A549 treated with Hydrocortisone at 1 μM for 4 hours (cell line): Measurements from ENCODE around the gene CAPRIN2. TPM values are rescaled to one million over a fixed set of nuclear protein-coding genes. Genes with fewer than 3 reads are reported as not detected.

Source experiments
- total RNA-seq: library from RNA; stranded (reverse); fragments of 200-300 nt; extraction: Qiagen RNA extraction; gene quantifications from 5 replicates; pipeline ENCODE4 v1.2.3, GENCODE V29; 2022

CAPRIN2 gene, protein sequence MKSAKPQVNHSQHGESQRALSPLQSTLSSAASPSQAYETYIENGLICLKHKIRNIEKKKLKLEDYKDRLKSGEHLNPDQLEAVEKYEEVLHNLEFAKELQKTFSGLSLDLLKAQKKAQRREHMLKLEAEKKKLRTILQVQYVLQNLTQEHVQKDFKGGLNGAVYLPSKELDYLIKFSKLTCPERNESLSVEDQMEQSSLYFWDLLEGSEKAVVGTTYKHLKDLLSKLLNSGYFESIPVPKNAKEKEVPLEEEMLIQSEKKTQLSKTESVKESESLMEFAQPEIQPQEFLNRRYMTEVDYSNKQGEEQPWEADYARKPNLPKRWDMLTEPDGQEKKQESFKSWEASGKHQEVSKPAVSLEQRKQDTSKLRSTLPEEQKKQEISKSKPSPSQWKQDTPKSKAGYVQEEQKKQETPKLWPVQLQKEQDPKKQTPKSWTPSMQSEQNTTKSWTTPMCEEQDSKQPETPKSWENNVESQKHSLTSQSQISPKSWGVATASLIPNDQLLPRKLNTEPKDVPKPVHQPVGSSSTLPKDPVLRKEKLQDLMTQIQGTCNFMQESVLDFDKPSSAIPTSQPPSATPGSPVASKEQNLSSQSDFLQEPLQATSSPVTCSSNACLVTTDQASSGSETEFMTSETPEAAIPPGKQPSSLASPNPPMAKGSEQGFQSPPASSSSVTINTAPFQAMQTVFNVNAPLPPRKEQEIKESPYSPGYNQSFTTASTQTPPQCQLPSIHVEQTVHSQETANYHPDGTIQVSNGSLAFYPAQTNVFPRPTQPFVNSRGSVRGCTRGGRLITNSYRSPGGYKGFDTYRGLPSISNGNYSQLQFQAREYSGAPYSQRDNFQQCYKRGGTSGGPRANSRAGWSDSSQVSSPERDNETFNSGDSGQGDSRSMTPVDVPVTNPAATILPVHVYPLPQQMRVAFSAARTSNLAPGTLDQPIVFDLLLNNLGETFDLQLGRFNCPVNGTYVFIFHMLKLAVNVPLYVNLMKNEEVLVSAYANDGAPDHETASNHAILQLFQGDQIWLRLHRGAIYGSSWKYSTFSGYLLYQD
- 19.4 to 34.0 TPM (median 29.3 TPM) in 5 replicates for total RNA-seq

DNA sequence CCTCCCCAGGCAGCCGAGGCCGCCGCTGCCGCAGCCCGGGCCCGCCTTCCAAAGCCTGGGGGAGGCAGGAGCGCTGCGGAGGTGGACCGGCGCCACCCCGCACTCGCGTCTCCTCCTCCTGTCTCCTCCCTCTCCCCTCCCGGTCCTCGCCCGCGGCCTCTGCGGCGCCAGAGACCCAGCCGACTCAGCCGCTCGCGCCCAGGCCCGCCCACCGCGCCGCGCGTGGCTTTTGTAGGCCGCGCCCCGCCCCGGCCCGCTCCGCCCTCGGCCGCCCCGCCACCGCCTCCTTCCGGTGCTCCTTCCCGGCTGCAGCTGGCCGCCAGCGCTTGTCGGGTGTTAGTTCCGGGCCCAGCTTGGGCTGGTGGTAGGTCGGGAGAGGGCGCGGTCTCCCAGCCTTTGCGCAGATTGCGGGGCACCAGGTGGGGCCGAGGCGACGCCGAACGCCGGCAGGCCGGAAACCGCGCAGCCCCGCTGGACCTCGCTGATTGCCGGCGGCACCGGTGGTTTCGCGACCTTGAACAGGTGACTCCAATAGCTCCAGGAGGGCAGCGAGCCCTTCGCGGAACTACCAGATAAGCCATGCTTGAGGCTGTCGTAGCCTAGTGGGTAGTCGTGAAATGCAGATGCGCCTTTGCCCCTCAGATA lies at the start of gene CAPRIN2:
Gene CAPRIN2, minus strand, starts transcription at position 202 of the 645 bp plus-strand sequence. CDS start 1,431 bp downstream, outside the sequence.

DNA sequence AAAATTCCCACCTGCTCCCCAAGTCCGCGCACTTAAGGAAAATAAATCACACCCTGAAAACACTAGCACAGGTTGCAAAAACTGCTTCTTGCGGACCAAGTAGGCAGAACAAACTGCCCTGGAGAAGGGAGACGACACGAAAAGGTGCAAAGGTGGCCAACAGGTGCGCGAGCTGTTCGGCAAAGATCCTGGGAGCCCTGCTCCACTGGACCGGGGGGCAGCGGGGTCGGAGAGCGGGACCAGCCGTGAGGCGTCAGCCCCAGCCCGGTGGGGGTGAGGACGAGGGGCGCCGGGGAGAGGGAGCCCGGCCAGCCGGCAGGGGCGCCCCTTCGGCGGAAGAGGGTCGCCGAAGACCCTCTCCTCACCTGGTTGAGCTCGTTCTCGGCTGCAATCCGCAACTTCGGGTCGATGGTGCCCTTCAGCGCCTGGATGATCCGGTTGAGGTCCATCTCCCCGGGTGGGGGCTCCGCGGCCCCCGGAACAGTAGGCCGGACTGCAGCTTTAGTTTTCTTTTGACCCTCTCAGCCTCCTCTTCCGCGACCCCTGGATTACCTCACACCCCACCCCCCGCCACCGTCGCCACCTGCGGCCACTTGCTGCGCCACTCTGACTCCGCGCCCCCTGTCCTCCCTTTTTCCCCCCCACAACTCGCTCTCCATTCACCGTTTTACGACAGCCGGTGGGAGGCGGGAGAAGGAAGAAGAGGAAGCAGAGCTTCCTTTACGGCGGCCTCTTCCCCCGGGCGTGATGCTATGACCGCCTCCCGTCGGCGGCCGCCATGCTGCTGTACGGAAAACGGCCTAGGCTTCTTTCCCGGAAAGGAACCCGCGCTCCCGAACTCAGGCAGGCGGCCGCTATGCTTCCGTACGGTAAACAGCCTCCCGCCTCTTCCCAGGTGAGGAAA lies 59.3 kb downstream of the CAPRIN2 start, which contains the start of gene IPO8:
Gene IPO8, minus strand, starts transcription at position 671 of the 904 bp plus-strand sequence. Its CDS starts 222 bp downstream, at position 449.

Other genes with a start within 250 kb of the CAPRIN2 start
- gene IPO8, start 59.1 kb downstream of the CAPRIN2 start, total RNA-seq = 12.8 to 24.2 TPM (median 18.1 TPM) in 5 replicates
- 0.01 to 0.11 TPM (median 0.08 TPM) in 5 replicates for gene TSPAN11, start 171.8 kb upstream of the CAPRIN2 start, total RNA-seq